MM.1S (cell line): Measurements from ENCODE around the gene RAPGEF6.

ENCODE experiments used
- DNase-seq: peaks from one replicate; pipeline ENCODE4 v3.0.0-alpha.2; 2015
- H2AFZ ChIP-seq: fragments of 300-600 bp; sonication (generic); 2 replicates; pipeline ENCODE4 v1.6.0; 2016; ENCODE audit warnings: antibody characterized with exemption, low read length
- H3F3A ChIP-seq: fragments of 300-600 bp; sonication (generic); 2 replicates; pipeline ENCODE4 v1.6.1; 2016; ENCODE audit warnings: mild to moderate bottlenecking, antibody characterized with exemption, low read length, moderate library complexity, mixed read lengths; ENCODE audit not compliant: insufficient read depth
- H3K27ac ChIP-seq: fragments of 300-600 bp; sonication (generic); 2 replicates; pipeline ENCODE4 v1.5.1; 2016; ENCODE audit warnings: mild to moderate bottlenecking, low read length
- H3K27me3 ChIP-seq: fragments of 300-600 bp; sonication (generic); replicated peaks from 2 replicates; pipeline ENCODE4 v1.6.0; 2016; ENCODE audit warnings: low read length; ENCODE audit not compliant: insufficient read depth
- H3K36me3 ChIP-seq: fragments of 300-600 bp; sonication (generic); replicated peaks from 2 replicates; pipeline ENCODE4 v1.6.1; 2016; ENCODE audit warnings: mild to moderate bottlenecking, low read length, mixed read lengths; ENCODE audit not compliant: insufficient read depth
- H3K4me1 ChIP-seq: fragments of 300-600 bp; sonication (generic); 2 replicates; pipeline ENCODE4 v1.6.1; 2016; ENCODE audit warnings: low read length, mixed read lengths
- H3K4me2 ChIP-seq: fragments of 300-600 bp; sonication (generic); 2 replicates; pipeline ENCODE4 v1.6.0; 2016; ENCODE audit warnings: low read depth, low read length
- H3K4me3 ChIP-seq: fragments of 300-600 bp; sonication (generic); 2 replicates; pipeline ENCODE4 v1.5.1; 2016; ENCODE audit warnings: low read length, mixed read lengths
- H3K79me2 ChIP-seq: fragments of 300-600 bp; sonication (generic); 2 replicates; pipeline ENCODE4 v1.6.1; 2016; ENCODE audit warnings: mixed run types, low read length, mixed read lengths
- H3K9ac ChIP-seq: fragments of 300-600 bp; sonication (generic); 2 replicates; pipeline ENCODE4 v1.6.1; 2016; ENCODE audit warnings: low read length, mixed read lengths
- H3K9me2 ChIP-seq: fragments of 300-600 bp; sonication (generic); replicated peaks from 2 replicates; pipeline ENCODE4 v1.6.1; 2016; ENCODE audit warnings: mild to moderate bottlenecking, low read length, mixed read lengths; ENCODE audit not compliant: insufficient read depth
- H3K9me3 ChIP-seq: fragments of 300-600 bp; sonication (generic); replicated peaks from 2 replicates; pipeline ENCODE4 v1.6.1; 2016; ENCODE audit warnings: mild to moderate bottlenecking, low read length, mixed read lengths; ENCODE audit not compliant: insufficient read depth
- H4K20me1 ChIP-seq: fragments of 300-600 bp; sonication (generic); 2 replicates; pipeline ENCODE4 v1.6.1; 2016; ENCODE audit warnings: mild to moderate bottlenecking, low read length, moderate library complexity, mixed read lengths; ENCODE audit not compliant: insufficient read depth
- EZH2 ChIP-seq: fragments of 300-600 bp; sonication (generic); optimal IDR thresholded peaks from 2 replicates; pipeline ENCODE3; 2017; ENCODE audit warnings: low read depth, mild to moderate bottlenecking, antibody characterized with exemption, low read length, mixed read lengths
- EZH2phosphoT487 ChIP-seq: fragments of 300-600 bp; sonication (generic); IDR thresholded peaks from 2 replicates; pipeline ENCODE4 v1.6.1; 2018; ENCODE audit warnings: antibody characterized with exemption, low read length
- TF ChIP-seq, protein P1 (sequence below): fragments of 300-600 bp; sonication (generic); IDR thresholded peaks from 2 replicates; pipeline ENCODE4 v1.5.1; 2016; ENCODE audit warnings: antibody characterized with exemption, low read length, mixed read lengths

The RAPGEF6 gene

DNA sequence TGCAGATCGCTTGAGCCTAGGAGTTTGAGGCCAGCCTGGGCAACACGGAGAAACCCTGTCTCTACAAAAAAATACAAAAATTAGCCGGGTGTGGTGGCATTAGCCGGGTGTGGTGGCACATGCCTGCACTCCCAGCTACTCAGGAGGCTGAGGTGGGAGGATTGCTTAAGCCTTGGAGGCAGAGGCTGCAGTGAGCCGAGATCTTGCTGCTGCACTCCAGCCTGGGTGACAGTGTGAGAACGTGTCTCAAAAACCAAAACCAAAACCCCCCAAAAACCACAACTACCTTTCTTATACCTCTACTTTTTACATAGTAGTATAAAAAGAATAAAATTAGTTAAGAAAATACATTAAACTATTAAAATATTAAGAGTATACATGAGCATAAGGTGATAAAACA lies 121.2 kb downstream of the RAPGEF6 start:
- Histone ChIP-seq H3K9me2 (no peaks in the 10 kb centered on the region), H2AFZ (no peak overlapping the region), H3K9me3 (no peaks in the 10 kb centered on the region), H3K27me3 (no peaks in the 10 kb centered on the region), H3K36me3 (no peaks in the 10 kb centered on the region), H3K4me1 (peaks cover 37% of the 10 kb centered on the region), H3K4me3 (no peak overlapping the region), H3K79me2 (peaks cover 19% of the 10 kb centered on the region; the same call in 1 of the 2 replicates), H3K9ac (no peak overlapping the region), H3F3A (peaks cover 9% of the 10 kb centered on the region), H3K4me2 (no peak overlapping the region), H4K20me1 (no peaks in the 10 kb centered on the region), H3K27ac (no peak overlapping the region)
- DNase-seq, result no peak
- no peak for TF ChIP-seq EZH2
- no peak for TF ChIP-seq EZH2phosphoT487
- TF ChIP-seq, protein P1, sequence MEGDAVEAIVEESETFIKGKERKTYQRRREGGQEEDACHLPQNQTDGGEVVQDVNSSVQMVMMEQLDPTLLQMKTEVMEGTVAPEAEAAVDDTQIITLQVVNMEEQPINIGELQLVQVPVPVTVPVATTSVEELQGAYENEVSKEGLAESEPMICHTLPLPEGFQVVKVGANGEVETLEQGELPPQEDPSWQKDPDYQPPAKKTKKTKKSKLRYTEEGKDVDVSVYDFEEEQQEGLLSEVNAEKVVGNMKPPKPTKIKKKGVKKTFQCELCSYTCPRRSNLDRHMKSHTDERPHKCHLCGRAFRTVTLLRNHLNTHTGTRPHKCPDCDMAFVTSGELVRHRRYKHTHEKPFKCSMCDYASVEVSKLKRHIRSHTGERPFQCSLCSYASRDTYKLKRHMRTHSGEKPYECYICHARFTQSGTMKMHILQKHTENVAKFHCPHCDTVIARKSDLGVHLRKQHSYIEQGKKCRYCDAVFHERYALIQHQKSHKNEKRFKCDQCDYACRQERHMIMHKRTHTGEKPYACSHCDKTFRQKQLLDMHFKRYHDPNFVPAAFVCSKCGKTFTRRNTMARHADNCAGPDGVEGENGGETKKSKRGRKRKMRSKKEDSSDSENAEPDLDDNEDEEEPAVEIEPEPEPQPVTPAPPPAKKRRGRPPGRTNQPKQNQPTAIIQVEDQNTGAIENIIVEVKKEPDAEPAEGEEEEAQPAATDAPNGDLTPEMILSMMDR, result no peak

DNA sequence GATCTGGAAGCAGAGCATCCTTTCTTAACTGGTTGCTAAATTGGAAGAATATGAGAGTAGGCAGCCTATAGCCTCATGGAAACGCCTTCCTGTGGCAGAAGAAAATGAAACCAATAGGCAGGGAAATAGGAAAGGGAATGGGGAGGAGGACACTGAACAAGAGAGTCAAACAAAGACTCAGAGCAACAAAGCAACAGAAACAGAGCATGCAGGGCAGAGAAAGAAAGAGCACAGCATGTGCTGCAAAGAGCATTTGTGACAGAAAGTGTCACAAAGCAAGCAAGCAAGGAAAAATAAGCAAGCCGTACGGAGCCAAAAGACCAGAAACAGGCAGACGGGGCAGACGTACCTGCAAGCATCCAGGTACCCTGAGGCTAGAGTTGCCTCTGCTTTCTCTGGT lies 123.1 kb downstream of the RAPGEF6 start:
- H3K4me2 ChIP-seq, result no peak overlapping the region
- peaks cover 9% of the 10 kb centered on the region for H3F3A ChIP-seq
- H3K9ac ChIP-seq, result no peak overlapping the region
- no peak overlapping the region for H3K4me3 ChIP-seq
- peaks cover 19% of the 10 kb centered on the region; the same call in 1 of the 2 replicates for H3K79me2 ChIP-seq
- no peak overlapping the region for H3K27ac ChIP-seq
- no peaks in the 10 kb centered on the region for H3K27me3 ChIP-seq
- no peak for DNase-seq
- H3K36me3 ChIP-seq, result no peaks in the 10 kb centered on the region; the same call in 1 of the 2 replicates
- no peaks in the 10 kb centered on the region for H4K20me1 ChIP-seq
- no peaks in the 10 kb centered on the region for H3K9me3 ChIP-seq
- TF ChIP-seq EZH2 (no peak), EZH2phosphoT487 (no peak)
- TF ChIP-seq, protein P1, result no peak
- H3K9me2 ChIP-seq, result no peaks in the 10 kb centered on the region
- peaks cover 31% of the 10 kb centered on the region for H3K4me1 ChIP-seq
- no peak overlapping the region for H2AFZ ChIP-seq

DNA sequence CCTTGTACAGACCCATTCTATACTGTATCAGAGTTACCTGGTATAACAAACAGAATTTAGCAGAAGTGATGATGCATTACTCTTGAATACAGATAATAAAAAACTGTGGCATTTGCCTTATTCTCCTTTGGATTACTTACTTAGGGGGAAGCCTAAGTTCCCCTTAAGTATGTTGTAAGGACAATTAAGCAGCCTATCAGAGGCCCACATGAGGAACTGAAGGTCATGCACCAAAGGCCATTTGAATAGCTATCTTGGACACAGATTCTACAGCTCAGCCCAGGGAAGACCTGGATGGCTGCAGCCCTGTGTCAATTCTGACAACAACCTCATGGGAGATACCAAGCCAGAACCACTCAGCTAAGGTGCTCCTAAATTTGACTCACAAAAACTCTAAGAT lies 125.2 kb downstream of the RAPGEF6 start:
- Histone ChIP-seq H3K27me3 (no peaks in the 10 kb centered on the region), H3F3A (no peaks in the 10 kb centered on the region), H3K4me3 (no peak overlapping the region), H4K20me1 (no peaks in the 10 kb centered on the region), H3K27ac (no peak overlapping the region), H3K4me1 (peaks cover 13% of the 10 kb centered on the region), H3K36me3 (no peaks in the 10 kb centered on the region; the same call in 1 of the 2 replicates), H3K79me2 (peaks cover 13% of the 10 kb centered on the region; the same call in 1 of the 2 replicates), H2AFZ (no peak overlapping the region), H3K4me2 (no peak overlapping the region), H3K9me3 (no peaks in the 10 kb centered on the region), H3K9me2 (no peaks in the 10 kb centered on the region), H3K9ac (no peak overlapping the region)
- no peak for TF ChIP-seq EZH2
- no peak for TF ChIP-seq EZH2phosphoT487
- TF ChIP-seq, protein P1, result no peak
- DNase-seq, result no peak
